Measurements from ENCODE around the gene NFASC.

Gene NFASC

DNA sequence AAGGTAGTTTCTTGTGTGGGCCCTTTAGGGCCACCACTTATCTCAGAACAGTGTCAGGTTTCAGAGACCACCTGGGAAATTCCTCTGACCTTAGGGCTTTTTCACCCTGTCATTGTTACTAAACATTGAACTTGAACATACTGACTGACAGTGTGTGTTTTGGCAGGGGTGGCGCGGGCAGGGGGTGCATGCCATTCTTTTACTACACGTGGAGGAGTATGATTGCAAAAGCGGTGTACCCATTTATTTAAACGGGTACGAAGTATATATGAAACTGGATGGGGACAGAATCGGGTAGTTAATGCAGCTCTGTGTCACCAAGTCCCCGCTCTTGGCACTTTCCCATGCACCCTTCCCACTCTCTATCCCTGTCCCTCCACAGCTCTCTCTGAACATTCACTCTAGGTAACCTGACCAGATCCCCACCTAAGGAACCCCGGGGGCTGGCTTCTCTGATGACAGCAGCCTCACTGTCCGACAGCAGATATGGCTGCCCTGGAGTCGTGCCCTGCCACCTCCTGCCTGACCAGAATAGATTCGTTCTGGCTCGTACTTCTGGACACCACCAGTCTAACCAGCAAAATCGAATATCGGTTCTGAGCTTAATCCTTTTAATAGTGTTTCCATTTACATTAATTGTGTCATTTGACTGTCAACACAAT, 51.3 kb downstream of the NFASC start:
- no peaks in the 10 kb centered on the region for H4K20me1 ChIP-seq
- peaks cover 28% of the 10 kb centered on the region for H3K4me1 ChIP-seq
- H3K9me3 ChIP-seq, result no peaks in the 10 kb centered on the region

GRCh38 chr1:204923201-204923600, 52.5 kb downstream of the NFASC start:
- Histone ChIP-seq H3K4me3 (no peak overlapping the region), H3K36me3 (no peaks in the 10 kb centered on the region), H3K4me2 (peak overlapping the region; percentile 26; the same call in 1 of the 2 replicates), H3K27me3 (no peaks in the 10 kb centered on the region), H4K20me1 (no peaks in the 10 kb centered on the region), H3K9me3 (no peaks in the 10 kb centered on the region), H3K27ac (no peak overlapping the region), H3K4me1 (peaks cover 40% of the 10 kb centered on the region), H3K9ac (no peak overlapping the region)
- no peak for TF ChIP-seq Cebpa-rat (IDR thresholded peaks at IDR 0.05)

More for the DNA sequence above, 51.3 kb downstream of the NFASC start:
- H3K27ac ChIP-seq, result no peak overlapping the region
- no peak overlapping the region for H3K9ac ChIP-seq
- H3K36me3 ChIP-seq, result no peaks in the 10 kb centered on the region
- no peak for TF ChIP-seq Cebpa-rat (IDR thresholded peaks at IDR 0.05)
- no peak overlapping the region for H3K4me2 ChIP-seq
- no peak overlapping the region for H3K4me3 ChIP-seq
- H3K27me3 ChIP-seq, result no peaks in the 10 kb centered on the region

DNA sequence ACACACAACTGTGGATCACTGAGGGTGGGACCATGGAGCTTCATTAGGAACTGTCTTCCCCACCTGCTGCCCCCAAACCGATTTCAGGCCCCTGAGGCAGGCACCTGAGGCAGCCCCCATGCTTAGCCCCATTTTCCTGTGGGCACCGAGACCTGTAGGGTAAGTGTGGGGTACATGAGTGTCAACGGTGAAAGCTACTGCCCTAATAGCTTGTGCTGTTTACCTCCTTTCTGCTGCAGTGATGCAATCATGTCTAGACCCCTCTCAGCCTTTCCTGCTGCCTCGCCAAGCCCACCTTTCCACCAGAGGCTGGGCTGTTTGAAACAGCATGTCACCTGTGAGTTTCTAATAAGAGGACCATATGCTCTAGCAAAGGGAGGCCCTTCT, 53.0 kb downstream of the NFASC start:
- Histone ChIP-seq H3K27me3 (no peaks in the 10 kb centered on the region), H3K36me3 (no peaks in the 10 kb centered on the region), H4K20me1 (no peaks in the 10 kb centered on the region), H3K4me2 (peak overlapping the region; percentile 26; the same call in 1 of the 2 replicates), H3K4me3 (no peak overlapping the region), H3K4me1 (peaks cover 44% of the 10 kb centered on the region), H3K27ac (no peak overlapping the region), H3K9ac (no peak overlapping the region), H3K9me3 (no peaks in the 10 kb centered on the region)
- TF ChIP-seq Cebpa-rat (IDR thresholded peaks at IDR 0.05), result no peak

- Histone ChIP-seq H3K9ac (no peak overlapping the region), H3K36me3 (no peaks in the 10 kb centered on the region), H4K20me1 (no peaks in the 10 kb centered on the region), H3K9me3 (no peaks in the 10 kb centered on the region), H3K27me3 (no peaks in the 10 kb centered on the region), H3K4me3 (no peak overlapping the region), H3K4me2 (no peak overlapping the region), H3K27ac (no peak overlapping the region), H3K4me1 (peaks cover 50% of the 10 kb centered on the region)
- no peak for TF ChIP-seq Cebpa-rat (IDR thresholded peaks at IDR 0.05)
These were observed 53.5 kb downstream of the NFASC start for GRCh38 chr1:204924013-204924759.

- H3K27ac ChIP-seq, result no peak overlapping the region
- H3K9ac ChIP-seq, result no peak overlapping the region
- no peaks in the 10 kb centered on the region for H3K36me3 ChIP-seq
- no peak for TF ChIP-seq Cebpa-rat (IDR thresholded peaks at IDR 0.05)
- H3K9me3 ChIP-seq, result no peaks in the 10 kb centered on the region
- no peaks in the 10 kb centered on the region for H3K27me3 ChIP-seq
- no peak overlapping the region for H3K4me3 ChIP-seq
- H4K20me1 ChIP-seq, result no peaks in the 10 kb centered on the region
- H3K4me1 ChIP-seq, result peaks cover 52% of the 10 kb centered on the region
- H3K4me2 ChIP-seq, result no peak overlapping the region
These were observed 55.0 kb downstream of the NFASC start for GRCh38 chr1:204925701-204926100.

DNA sequence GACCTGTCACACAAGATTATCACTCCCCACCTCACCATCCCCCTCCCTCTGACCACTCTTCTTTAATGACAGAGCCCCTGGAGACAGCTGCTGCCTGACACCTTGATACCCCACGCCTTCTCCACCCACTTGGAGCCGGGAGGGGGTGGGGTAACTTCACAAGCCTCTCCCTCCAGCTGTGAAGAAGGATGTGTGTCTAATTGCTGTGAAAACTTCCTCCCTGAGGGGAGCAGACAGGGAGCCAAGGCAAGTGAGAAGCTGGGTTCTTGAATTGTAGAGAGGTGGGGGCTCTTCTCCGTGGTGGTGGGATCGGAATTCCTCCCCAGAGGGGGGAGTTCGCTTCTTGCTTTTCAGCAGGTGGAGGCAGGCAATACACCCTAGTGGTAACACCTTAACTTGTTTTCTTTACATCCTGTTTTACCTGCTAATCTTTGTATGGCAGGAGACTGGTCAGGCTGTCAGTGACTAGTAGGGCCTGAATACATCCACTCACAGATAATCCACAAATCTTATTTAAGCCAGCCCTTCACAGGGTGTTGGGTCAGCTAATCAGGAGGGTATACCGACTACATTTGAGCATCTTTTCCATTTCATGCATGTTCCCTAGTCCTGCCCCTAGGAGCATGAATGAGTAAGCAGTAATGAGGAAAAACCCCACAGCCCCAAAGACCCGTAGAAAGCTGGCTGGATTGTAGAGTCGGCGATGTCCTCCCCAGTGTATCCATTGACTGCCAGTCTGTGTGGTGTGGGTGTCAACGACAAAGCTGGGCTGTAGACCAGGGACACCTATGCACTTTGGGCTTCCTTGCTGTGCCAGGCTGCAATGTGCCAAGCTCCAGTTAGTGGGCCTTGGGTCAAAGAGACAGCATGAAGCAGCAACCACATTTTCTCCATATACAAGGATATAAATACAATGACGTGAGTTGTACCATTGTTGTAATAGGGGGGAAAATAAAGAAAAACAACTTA, 57.3 kb downstream of the NFASC start:
- no peak overlapping the region for H3K9ac ChIP-seq
- H3K27me3 ChIP-seq, result no peaks in the 10 kb centered on the region
- H3K4me2 ChIP-seq, result peak overlapping the region; percentile 68
- no peak overlapping the region for H3K4me3 ChIP-seq
- no peaks in the 10 kb centered on the region for H3K9me3 ChIP-seq
- no peak overlapping the region for H3K27ac ChIP-seq
- peaks cover 64% of the 10 kb centered on the region for H3K4me1 ChIP-seq
- no peaks in the 10 kb centered on the region for H4K20me1 ChIP-seq
- TF ChIP-seq Cebpa-rat (IDR thresholded peaks at IDR 0.05), result no peak
- no peaks in the 10 kb centered on the region for H3K36me3 ChIP-seq

DNA sequence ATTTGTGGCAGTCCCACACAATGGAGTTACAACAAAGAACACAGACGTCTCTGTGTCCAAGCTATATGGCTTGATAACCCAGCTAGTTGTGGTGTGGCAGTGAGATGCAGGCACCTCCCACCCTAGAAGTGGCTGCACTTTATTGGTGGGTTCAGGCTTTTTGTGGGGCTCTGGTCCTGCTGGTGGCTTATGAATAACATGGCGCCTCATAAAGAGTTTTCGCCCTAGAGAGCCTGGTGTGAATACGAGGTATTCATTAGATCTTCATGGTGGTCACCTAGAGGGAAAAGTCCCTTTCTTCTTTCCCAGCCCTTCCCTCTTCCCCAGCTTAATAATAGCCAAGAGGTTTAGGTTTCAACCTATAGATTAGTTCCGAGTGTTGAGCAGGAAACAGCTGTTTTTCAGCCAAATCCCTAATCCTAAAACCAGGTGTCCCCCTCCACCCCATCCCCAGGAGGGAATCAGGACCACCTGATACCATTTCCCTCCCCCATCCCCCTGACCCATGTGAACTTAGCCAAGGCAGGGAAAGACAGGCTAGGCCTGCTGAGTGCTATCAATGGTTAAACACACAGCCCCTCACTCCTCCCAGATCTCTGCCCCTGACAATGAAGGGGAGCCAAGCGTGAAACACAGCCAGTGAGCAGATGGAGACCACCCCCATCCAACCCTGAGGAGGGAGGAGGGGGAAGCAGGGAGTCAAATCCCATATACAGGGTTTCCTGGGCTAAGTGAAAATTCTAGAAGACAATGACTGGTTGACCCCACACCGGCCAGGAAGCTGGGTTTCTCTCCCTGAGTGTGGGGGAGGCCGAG, 58.2 kb downstream of the NFASC start:
- no peak overlapping the region for H3K9ac ChIP-seq
- H3K27me3 ChIP-seq, result no peaks in the 10 kb centered on the region
- no peak overlapping the region for H3K4me3 ChIP-seq
- peaks cover 69% of the 10 kb centered on the region for H3K4me1 ChIP-seq
- no peaks in the 10 kb centered on the region for H4K20me1 ChIP-seq
- no peaks in the 10 kb centered on the region for H3K36me3 ChIP-seq
- H3K27ac ChIP-seq, result peak overlapping the region; percentile 4; the same call in 1 of the 2 replicates
- peak overlapping the region; percentile 68 for H3K4me2 ChIP-seq
- H3K9me3 ChIP-seq, result no peaks in the 10 kb centered on the region
- TF ChIP-seq Cebpa-rat (IDR thresholded peaks at IDR 0.05), result no peak

GRCh38 chr1:204929487-204930154, 59.0 kb downstream of the NFASC start:
- Histone ChIP-seq H3K4me3 (no peak overlapping the region), H3K27me3 (no peaks in the 10 kb centered on the region), H3K4me1 (peaks cover 75% of the 10 kb centered on the region), H3K36me3 (no peaks in the 10 kb centered on the region), H3K9ac (no peak overlapping the region; the same call in 1 of the 2 replicates), H3K27ac (peak overlapping the region; percentile 4; the same call in 1 of the 2 replicates), H3K4me2 (peak overlapping the region; percentile 68), H3K9me3 (no peaks in the 10 kb centered on the region), H4K20me1 (no peaks in the 10 kb centered on the region)
- no peak for TF ChIP-seq Cebpa-rat (IDR thresholded peaks at IDR 0.05)

All from BLaER1 (cell line).